Suprapubic skin (tissue), 4 donors: ENCODE measurements around the gene TPCN2.

Experiments
- EP300 ChIP-seq: sonication (generic); formaldehyde crosslinking; IDR thresholded peaks from one replicate; pipeline ENCODE4 v1.6.1; 2017; ENCODE audit warnings: antibody characterized with exemption
- POLR2A ChIP-seq, 2 donors: fragments of 450-650 bp; IDR thresholded peaks; one replicate each; pipeline ENCODE4 v1.6.1; 2017; ENCODE audit warnings: antibody characterized with exemption in 2 of 2, mild to moderate bottlenecking in 2 of 2, moderate library complexity in 2 of 2
- POLR2AphosphoS5 ChIP-seq, 3 donors: sonication (generic); formaldehyde crosslinking; IDR thresholded peaks; one replicate each; pipeline ENCODE4 v1.6.1; 2017; ENCODE audit warnings: antibody characterized with exemption in 3 of 3
- TF ChIP-seq, protein P1 (sequence below), 2 donors: fragments of 200-600 bp in 1 of 2; fragments of 450-650 bp in 1 of 2; sonication (generic) in 1 of 2; IDR thresholded peaks; one replicate each; pipeline ENCODE4 v1.5.1; 2016 to 2019; ENCODE audit warnings: antibody characterized with exemption in 2 of 2, mild to moderate bottlenecking in 1 of 2, moderate library complexity in 1 of 2

DNA sequence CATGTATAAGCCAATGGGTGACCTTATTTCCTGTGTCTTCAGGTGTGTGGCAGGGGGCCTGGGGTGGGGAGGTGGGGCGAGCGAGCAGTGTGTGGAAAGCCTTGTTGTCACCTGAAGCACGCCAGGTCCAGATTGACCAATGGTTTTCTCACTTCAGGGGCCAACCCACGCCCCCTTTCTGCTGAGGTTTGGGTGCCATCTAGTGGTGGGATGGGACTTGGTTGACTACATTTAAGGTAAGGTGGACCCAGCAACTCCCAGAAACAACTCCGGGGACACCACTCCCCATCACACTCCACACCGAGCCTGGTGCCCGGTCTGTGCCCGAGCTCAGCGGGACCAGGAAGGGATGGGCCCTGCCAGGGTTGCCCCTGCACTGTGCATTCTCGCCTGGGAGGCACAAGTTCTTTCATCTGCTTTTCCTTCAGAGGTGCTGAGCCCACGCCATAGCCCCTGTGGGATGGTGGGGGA, 40.0 kb downstream of the TPCN2 start:
- TF ChIP-seq, protein P1, sequence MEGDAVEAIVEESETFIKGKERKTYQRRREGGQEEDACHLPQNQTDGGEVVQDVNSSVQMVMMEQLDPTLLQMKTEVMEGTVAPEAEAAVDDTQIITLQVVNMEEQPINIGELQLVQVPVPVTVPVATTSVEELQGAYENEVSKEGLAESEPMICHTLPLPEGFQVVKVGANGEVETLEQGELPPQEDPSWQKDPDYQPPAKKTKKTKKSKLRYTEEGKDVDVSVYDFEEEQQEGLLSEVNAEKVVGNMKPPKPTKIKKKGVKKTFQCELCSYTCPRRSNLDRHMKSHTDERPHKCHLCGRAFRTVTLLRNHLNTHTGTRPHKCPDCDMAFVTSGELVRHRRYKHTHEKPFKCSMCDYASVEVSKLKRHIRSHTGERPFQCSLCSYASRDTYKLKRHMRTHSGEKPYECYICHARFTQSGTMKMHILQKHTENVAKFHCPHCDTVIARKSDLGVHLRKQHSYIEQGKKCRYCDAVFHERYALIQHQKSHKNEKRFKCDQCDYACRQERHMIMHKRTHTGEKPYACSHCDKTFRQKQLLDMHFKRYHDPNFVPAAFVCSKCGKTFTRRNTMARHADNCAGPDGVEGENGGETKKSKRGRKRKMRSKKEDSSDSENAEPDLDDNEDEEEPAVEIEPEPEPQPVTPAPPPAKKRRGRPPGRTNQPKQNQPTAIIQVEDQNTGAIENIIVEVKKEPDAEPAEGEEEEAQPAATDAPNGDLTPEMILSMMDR (IDR thresholded peaks at IDR 0.05): peak; percentile 52 to 57
- TF ChIP-seq POLR2AphosphoS5 (IDR thresholded peaks at IDR 0.05) (no peak), POLR2A (IDR thresholded peaks at IDR 0.05) (no peak), EP300 (no peak)
